Endothelial cell of umbilical vein (primary cell): ENCODE data around the gene AKAP8. TPM values are rescaled to one million over a fixed set of nuclear protein-coding genes. Genes with fewer than 3 reads are reported as not detected.

Experiments used
- BruUV-seq: library from RNA; stranded (reverse); fragments of 400-500 nt; replicated peaks from 2 replicates; lab custom pipeline; 2021; lab: Mats Ljungman, UMichigan
- CTCF ChIA-PET: fragments of 300-600, 350-600 bp; sonication (Branson Sonifier 250); formaldehyde crosslinking; loops from one replicate; lab custom pipeline; 2021; ENCODE audit warnings: antibody characterized with exemption, inconsistent platforms; lab: Charles Lee
- POLR2A ChIA-PET: fragments of 300-600, 350-600 bp; sonication (Branson Sonifier 250); formaldehyde crosslinking; loops from one replicate; lab custom pipeline; 2021; ENCODE audit warnings: antibody characterized with exemption, inconsistent platforms; lab: Charles Lee
- DNase-seq: peaks from one replicate; pipeline ENCODE4 v3.0.0-alpha.2; 2011; ENCODE audit warnings: low read depth, low spot score
- FAIRE-seq: peaks from 2 replicates; lab custom pipeline; 2011; peaks lifted over from hg19 to GRCh38; lab: Jason Lieb, UNC
- H2AFZ ChIP-seq: 2 replicates; pipeline ENCODE4 v1.6.0; 2012; ENCODE audit warnings: low read depth, low read length, control low read depth, inconsistent platforms
- H3K27ac ChIP-seq: 2 replicates; pipeline ENCODE4 v1.5.1; 2011; ENCODE audit warnings: low read depth, mild to moderate bottlenecking, control low read depth, low read length, moderate library complexity; ENCODE audit not compliant: insufficient read depth
- H3K27me3 ChIP-seq, 2 experiments: 2 replicates each; pipeline versions ENCODE4 v1.6.0 to v1.6.1; 2011; ENCODE audit warnings: low read length in 2 of 2, mixed read lengths in 1 of 2; ENCODE audit not compliant: control insufficient read depth in 2 of 2, insufficient read depth in 2 of 2
- H3K36me3 ChIP-seq, 2 experiments: 2 replicates in 1 of 2; 3 replicates in 1 of 2; pipeline ENCODE4 v1.5.1; 2011; ENCODE audit warnings: low read length in 2 of 2, mild to moderate bottlenecking in 1 of 2, moderate library complexity in 1 of 2; ENCODE audit not compliant: control insufficient read depth in 2 of 2, insufficient read depth in 2 of 2; ENCODE audit errors: extremely low read depth in 1 of 2
- H3K4me1 ChIP-seq: 3 replicates; pipeline ENCODE4 v1.5.1; 2011; ENCODE audit warnings: mild to moderate bottlenecking, low read length; ENCODE audit not compliant: control insufficient read depth, insufficient read depth; ENCODE audit errors: extremely low read depth
- H3K4me2 ChIP-seq: 2 replicates; pipeline ENCODE4 v1.6.1; 2011; ENCODE audit warnings: low read length, control low read depth, mixed read lengths; ENCODE audit not compliant: insufficient read depth
- H3K4me3 ChIP-seq, 3 experiments: fragments of 200-600 bp in 1 of 3; sonication (generic), shearing (Covaris generic) in 1 of 3; replicated peaks in 1 of 3; 2 replicates each; pipeline ENCODE4 v1.5.1; 2011 to 2016; ENCODE audit warnings: control low read depth in 3 of 3, low read length in 3 of 3, mild to moderate bottlenecking in 2 of 3, inconsistent platforms in 1 of 3, low read depth in 1 of 3, moderate library complexity in 1 of 3; ENCODE audit not compliant: insufficient read depth in 1 of 3
- H3K79me2 ChIP-seq: 2 replicates; pipeline ENCODE4 v1.6.0; 2012; ENCODE audit warnings: low read length, inconsistent platforms; ENCODE audit not compliant: control insufficient read depth, insufficient read depth
- H3K9ac ChIP-seq: replicated peaks from 2 replicates; pipeline ENCODE3; 2011; ENCODE audit warnings: low read length, control low read depth; ENCODE audit not compliant: insufficient read depth; ENCODE audit errors: extremely low read depth
- H3K9me1 ChIP-seq: replicated peaks from 3 replicates; pipeline ENCODE4 v1.6.0; 2011; ENCODE audit warnings: mild to moderate bottlenecking, low read length; ENCODE audit not compliant: control insufficient read depth, insufficient read depth; ENCODE audit errors: extremely low read depth
- H3K9me3 ChIP-seq: replicated peaks from 2 replicates; pipeline ENCODE4 v1.5.1; 2012; ENCODE audit warnings: low read length, inconsistent platforms; ENCODE audit not compliant: control insufficient read depth, insufficient read depth
- H4K20me1 ChIP-seq: replicated peaks from 2 replicates; pipeline ENCODE3; 2011; ENCODE audit warnings: mild to moderate bottlenecking, low read length; ENCODE audit not compliant: control insufficient read depth, insufficient read depth; ENCODE audit errors: extremely low read depth
- EZH2 ChIP-seq: IDR thresholded peaks from 2 replicates; pipeline ENCODE4 v1.6.1; 2012; ENCODE audit warnings: borderline replicate concordance, low read depth, mild to moderate bottlenecking, moderate library complexity, low read length, inconsistent platforms; ENCODE audit not compliant: severe bottlenecking
- FOS ChIP-seq: IDR thresholded peaks from 2 replicates; pipeline ENCODE4 v1.6.1; 2011; ENCODE audit warnings: mild to moderate bottlenecking, low read length, moderate library complexity, borderline replicate concordance; ENCODE audit not compliant: insufficient read depth
- GATA2 ChIP-seq: IDR thresholded peaks from 2 replicates; pipeline ENCODE4 v1.7.0; 2011; ENCODE audit warnings: low read depth, mild to moderate bottlenecking, moderate library complexity, mixed read lengths, low read length; ENCODE audit not compliant: insufficient read length, insufficient read depth
- JUN ChIP-seq: IDR thresholded peaks from 2 replicates; pipeline ENCODE4 v1.6.1; 2011; ENCODE audit warnings: borderline replicate concordance, low read depth; ENCODE audit not compliant: insufficient read length, insufficient read depth
- MYC ChIP-seq: IDR thresholded peaks from one replicate; pipeline ENCODE4 v1.6.1; 2011; ENCODE audit warnings: mild to moderate bottlenecking, low read depth, low read length
- POLR2A ChIP-seq: IDR thresholded peaks from 2 replicates; pipeline ENCODE4 v1.6.1; 2012; ENCODE audit warnings: low read depth, mild to moderate bottlenecking, control low read depth, low read length
- POLR2AphosphoS5 ChIP-seq: IDR thresholded peaks from 2 replicates; pipeline ENCODE4 v1.6.1; 2012; ENCODE audit warnings: low read depth, mild to moderate bottlenecking, control low read depth, low read length, moderate library complexity; ENCODE audit not compliant: insufficient read depth
- dilution Hi-C: fragments of 300-500 bp; cut with MboI; formaldehyde crosslinking; loops from one replicate; pipeline ENCODE4 v1.15.0; 2019; ENCODE audit warnings: low sequenced_read_pairs; ENCODE audit not compliant: extremely low pct_ligation_motif_present
- intact Hi-C: fragments of 100-400 bp; cut with micrococcal nuclease; formaldehyde crosslinking; loops from one replicate; pipeline ENCODE4 v1.10.0; 2022
- polyA plus RNA-seq, 4 experiments: library from polyadenylated mRNA; depleted of rRNA in 3 of 4; stranded (reverse) in 3 of 4; unstranded in 1 of 4; fragments of >200 nt; gene quantifications; 2 replicates each; pipeline versions ENCODE4 v1.2.1 to v1.2.3, GENCODE V29; 2011 to 2012; ENCODE audit warnings: missing spikeins in 1 of 4
- total RNA-seq: library from RNA; stranded (reverse); gene quantifications from 2 replicates; pipeline ENCODE4 v1.2.3, GENCODE V29; 2021
- TF ChIP-seq, protein P1 (sequence below): IDR thresholded peaks from 2 replicates; pipeline ENCODE4 v1.6.1; 2011; ENCODE audit not compliant: insufficient read depth, insufficient read length
- TF ChIP-seq, protein P2 (sequence below), 2 donors: IDR thresholded peaks; 1 replicate in 1 of 2; 2 replicates in 1 of 2; pipeline ENCODE4 v1.5.1; 2011; ENCODE audit warnings: low read length in 2 of 2, mild to moderate bottlenecking in 2 of 2, moderate library complexity in 2 of 2, control low read depth in 1 of 2, inconsistent platforms in 1 of 2, low read depth in 1 of 2; ENCODE audit not compliant: insufficient read depth in 1 of 2; ENCODE audit errors: extremely low read depth in 1 of 2

Gene AKAP8
- total and polyA plus RNA-seq, 2 donors (not counting 3 experiments of a cell fraction or from before 2014, with no cell fraction given): 16.4 to 44.1 TPM

- BruUV-seq: no TSS peak
- no peaks in the 10 kb centered on the region for H4K20me1 ChIP-seq
- ChIA-PET POLR2A (no interaction called here), CTCF (no interaction called here)
- H3K79me2 ChIP-seq: peaks cover 27% of the 10 kb centered on the region
- H3K9me3 ChIP-seq: no peaks in the 10 kb centered on the region
- H3K4me3 ChIP-seq: no peak overlapping the region
- H3K27me3 ChIP-seq: no peaks in the 10 kb centered on the region
- no peak overlapping the region for H2AFZ ChIP-seq
- TF ChIP-seq POLR2A (no peak), FOS (no peak), JUN (no peak), GATA2 (no peak), POLR2AphosphoS5 (no peak), MYC (no peak), EZH2 (no peak)
- TF ChIP-seq, protein P1, sequence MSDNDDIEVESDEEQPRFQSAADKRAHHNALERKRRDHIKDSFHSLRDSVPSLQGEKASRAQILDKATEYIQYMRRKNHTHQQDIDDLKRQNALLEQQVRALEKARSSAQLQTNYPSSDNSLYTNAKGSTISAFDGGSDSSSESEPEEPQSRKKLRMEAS: no peak
- TF ChIP-seq, protein P2, sequence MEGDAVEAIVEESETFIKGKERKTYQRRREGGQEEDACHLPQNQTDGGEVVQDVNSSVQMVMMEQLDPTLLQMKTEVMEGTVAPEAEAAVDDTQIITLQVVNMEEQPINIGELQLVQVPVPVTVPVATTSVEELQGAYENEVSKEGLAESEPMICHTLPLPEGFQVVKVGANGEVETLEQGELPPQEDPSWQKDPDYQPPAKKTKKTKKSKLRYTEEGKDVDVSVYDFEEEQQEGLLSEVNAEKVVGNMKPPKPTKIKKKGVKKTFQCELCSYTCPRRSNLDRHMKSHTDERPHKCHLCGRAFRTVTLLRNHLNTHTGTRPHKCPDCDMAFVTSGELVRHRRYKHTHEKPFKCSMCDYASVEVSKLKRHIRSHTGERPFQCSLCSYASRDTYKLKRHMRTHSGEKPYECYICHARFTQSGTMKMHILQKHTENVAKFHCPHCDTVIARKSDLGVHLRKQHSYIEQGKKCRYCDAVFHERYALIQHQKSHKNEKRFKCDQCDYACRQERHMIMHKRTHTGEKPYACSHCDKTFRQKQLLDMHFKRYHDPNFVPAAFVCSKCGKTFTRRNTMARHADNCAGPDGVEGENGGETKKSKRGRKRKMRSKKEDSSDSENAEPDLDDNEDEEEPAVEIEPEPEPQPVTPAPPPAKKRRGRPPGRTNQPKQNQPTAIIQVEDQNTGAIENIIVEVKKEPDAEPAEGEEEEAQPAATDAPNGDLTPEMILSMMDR (IDR thresholded peaks at IDR 0.05; ENCODE audit: extremely low read depth in 1 of 2, insufficient read depth in 1 of 2, low read depth in 1 of 2, low read length in 2 of 2): no peak
- H3K9me1 ChIP-seq: no peaks in the 10 kb centered on the region
- FAIRE-seq: no peak
- no peaks in the 10 kb centered on the region for H3K4me1 ChIP-seq
- DNase-seq: no peak
- dilution Hi-C loops: no loop called here
- H3K27ac ChIP-seq: no peak overlapping the region
- H3K4me2 ChIP-seq: no peak overlapping the region
- H3K36me3 ChIP-seq: peaks cover 12 to 56% of the 10 kb centered on the region in 2 experiments
- intact Hi-C loops: no loop called here
- H3K9ac ChIP-seq: no peak overlapping the region
These were observed 45.8 kb upstream of the AKAP8 start for GRCh38 chr19:15425321-15425950.
